Mesendoderm (in vitro differentiated cells): ENCODE results near the gene C1QB.

Experiments
- DNase-seq: peaks from one replicate; pipeline ENCODE4 v3.0.0; 2013
- H2AK5ac ChIP-seq: 2 replicates; pipeline ENCODE4 v1.6.1; 2013; ENCODE audit warnings: low read length, inconsistent platforms
- H2BK120ac ChIP-seq: 2 replicates; pipeline ENCODE4 v1.6.1; 2013; ENCODE audit warnings: low read depth, mild to moderate bottlenecking, low read length, moderate library complexity, mixed read lengths
- H2BK15ac ChIP-seq: replicated peaks from 2 replicates; pipeline ENCODE4 v1.6.1; 2013; ENCODE audit warnings: low read depth, mild to moderate bottlenecking, moderate library complexity
- H2BK5ac ChIP-seq: 2 replicates; pipeline ENCODE4 v1.6.1; 2013; ENCODE audit warnings: low read length, inconsistent platforms
- H3K18ac ChIP-seq: 2 replicates; pipeline ENCODE4 v1.6.1; 2013; ENCODE audit warnings: mild to moderate bottlenecking, low read length, mixed read lengths
- H3K23ac ChIP-seq: one replicate; pipeline ENCODE4 v1.6.1; 2013; ENCODE audit warnings: low read length
- H3K27ac ChIP-seq: 2 replicates; pipeline ENCODE4 v1.5.1; 2013; ENCODE audit warnings: low read depth, mild to moderate bottlenecking, inconsistent platforms, low read length, moderate library complexity
- H3K27me3 ChIP-seq: 2 replicates; pipeline ENCODE4 v1.6.1; 2013; ENCODE audit warnings: low read length, control low read depth, mild to moderate bottlenecking, inconsistent platforms; ENCODE audit not compliant: insufficient read depth, poor library complexity
- H3K36me3 ChIP-seq: 2 replicates; pipeline ENCODE4 v1.6.1; 2013; ENCODE audit warnings: low read length, inconsistent platforms; ENCODE audit not compliant: control insufficient read depth, insufficient read depth
- H3K4ac ChIP-seq: one replicate; pipeline ENCODE4 v1.6.1; 2013; ENCODE audit warnings: low read depth, mild to moderate bottlenecking, low read length, moderate library complexity
- H3K4me1 ChIP-seq: 2 replicates; pipeline ENCODE4 v1.6.1; 2013; ENCODE audit warnings: low read depth, low read length, inconsistent platforms; ENCODE audit not compliant: control insufficient read depth
- H3K4me2 ChIP-seq: 2 replicates; pipeline ENCODE4 v1.6.1; 2013; ENCODE audit warnings: low read length
- H3K4me3 ChIP-seq: 2 replicates; pipeline ENCODE4 v1.5.1; 2013; ENCODE audit warnings: mild to moderate bottlenecking, low read length
- H3K56ac ChIP-seq: one replicate; pipeline ENCODE4 v1.6.1; 2013; ENCODE audit warnings: low read length
- H3K79me1 ChIP-seq: 2 replicates; pipeline ENCODE4 v1.6.1; 2013; ENCODE audit warnings: low read length, inconsistent platforms
- H3K79me2 ChIP-seq: 2 replicates; pipeline ENCODE4 v1.6.1; 2013; ENCODE audit warnings: mild to moderate bottlenecking, low read length; ENCODE audit not compliant: control insufficient read depth, insufficient read depth
- H3K9ac ChIP-seq: 2 replicates; pipeline ENCODE4 v1.6.1; 2013; ENCODE audit warnings: low read length, inconsistent platforms
- H4K5ac ChIP-seq: one replicate; pipeline ENCODE4 v1.6.1; 2013; ENCODE audit warnings: low read length
- H4K8ac ChIP-seq: one replicate; pipeline ENCODE4 v1.6.1; 2013; ENCODE audit warnings: low read depth, mild to moderate bottlenecking, control low read depth, low read length, moderate library complexity
- WGBS: extraction: QIAGEN DNeasy Blood & Tissue Kit; methylation state at CpG from one replicate; pipeline ENCODE4 v1.1.7; 2013; ENCODE audit warnings: low lambda C conversion rate, missing lambda C conversion rate; ENCODE audit not compliant: insufficient coverage; ENCODE audit errors: extremely low coverage; 5-methylcytosine and 5-hydroxymethylcytosine counted together

C1QB gene

GRCh38 chr1:22641247-22641646, 11.8 kb upstream of the C1QB start:
- no CpG with 5 or more reads among the region's 8 CpGs for WGBS
- no peaks in the 10 kb centered on the region for H3K27me3 ChIP-seq
- H3K27ac ChIP-seq = no peak overlapping the region
- no peaks in the 10 kb centered on the region for H3K79me1 ChIP-seq
- no peak overlapping the region for H3K56ac ChIP-seq
- no peak overlapping the region for H4K5ac ChIP-seq
- no peak overlapping the region for H3K4ac ChIP-seq
- no peak overlapping the region for H3K9ac ChIP-seq
- H3K4me1 ChIP-seq = no peaks in the 10 kb centered on the region
- no peak overlapping the region for H3K23ac ChIP-seq
- H2BK15ac ChIP-seq = no peak overlapping the region
- no peaks in the 10 kb centered on the region for H3K36me3 ChIP-seq
- no peaks in the 10 kb centered on the region for H3K79me2 ChIP-seq
- no peak overlapping the region for H3K18ac ChIP-seq
- H3K4me3 ChIP-seq = no peak overlapping the region
- H3K4me2 ChIP-seq = no peak overlapping the region
- no peak for DNase-seq
- H2BK5ac ChIP-seq = no peak overlapping the region
- no peak overlapping the region for H2AK5ac ChIP-seq
- no peak overlapping the region for H4K8ac ChIP-seq
- H2BK120ac ChIP-seq = no peak overlapping the region

- no CpG with 5 or more reads among the region's 18 CpGs for WGBS
- H3K23ac ChIP-seq = no peak overlapping the region
- no peak overlapping the region for H2BK15ac ChIP-seq
- H4K5ac ChIP-seq = no peak overlapping the region
- no peak overlapping the region for H4K8ac ChIP-seq
- no peak overlapping the region for H3K56ac ChIP-seq
- no peaks in the 10 kb centered on the region for H3K4me1 ChIP-seq
- H2BK120ac ChIP-seq = no peak overlapping the region
- no peaks in the 10 kb centered on the region for H3K79me2 ChIP-seq
- H3K27me3 ChIP-seq = no peaks in the 10 kb centered on the region
- no peak overlapping the region for H3K4ac ChIP-seq
- no peaks in the 10 kb centered on the region for H3K36me3 ChIP-seq
- H2AK5ac ChIP-seq = no peak overlapping the region
- H3K9ac ChIP-seq = no peak overlapping the region
- H3K18ac ChIP-seq = no peak overlapping the region
- H3K27ac ChIP-seq = no peak overlapping the region
- no peak overlapping the region for H3K4me3 ChIP-seq
- no peak overlapping the region for H3K4me2 ChIP-seq
- peak; percentile 57 for DNase-seq
- no peak overlapping the region for H2BK5ac ChIP-seq
- H3K79me1 ChIP-seq = no peaks in the 10 kb centered on the region
Measured at GRCh38 chr1:22641906-22642636, 11.0 kb upstream of the C1QB start.

- Histone ChIP-seq H3K18ac (no peak within 1 kb of the TSS), H4K5ac (no peak within 1 kb of the TSS), H3K4me3 (no peak within 1 kb of the TSS), H2BK5ac (no peak within 1 kb of the TSS), H3K79me1 (no peaks in the 10 kb centered on the region), H2BK120ac (no peak within 1 kb of the TSS), H3K36me3 (no peaks in the 10 kb centered on the region), H2BK15ac (no peak within 1 kb of the TSS), H3K56ac (no peak within 1 kb of the TSS), H3K4ac (no peak within 1 kb of the TSS), H3K9ac (no peak within 1 kb of the TSS), H2AK5ac (no peak within 1 kb of the TSS), H3K4me1 (no peaks in the 10 kb centered on the region), H3K27me3 (no peaks in the 10 kb centered on the region), H3K4me2 (no peak within 1 kb of the TSS), H4K8ac (no peak within 1 kb of the TSS), H3K79me2 (no peaks in the 10 kb centered on the region), H3K23ac (no peak within 1 kb of the TSS), H3K27ac (no peak within 1 kb of the TSS)
- no peak for DNase-seq
- WGBS = no CpG with 5 or more reads among the region's 8 CpGs
Measured at GRCh38 chr1:22643381-22643780, 9.7 kb upstream of the C1QB start, which contains the start of gene C1QC. C1QC (plus strand) TSS chr1:22643633; CDS start chr1:22644024, 391 bp downstream.

GRCh38 chr1:22643928-22644327, 9.1 kb upstream of the C1QB start:
- no peak overlapping the region for H3K4me2 ChIP-seq
- no peak overlapping the region for H3K23ac ChIP-seq
- H3K79me2 ChIP-seq = no peaks in the 10 kb centered on the region
- no peaks in the 10 kb centered on the region for H3K27me3 ChIP-seq
- no CpG with 5 or more reads among the region's 12 CpGs for whole genome bisulfite sequencing
- DNase-seq = no peak
- no peak overlapping the region for H2BK15ac ChIP-seq
- H3K79me1 ChIP-seq = no peaks in the 10 kb centered on the region
- H2BK120ac ChIP-seq = no peak overlapping the region
- H3K18ac ChIP-seq = no peak overlapping the region
- no peak overlapping the region for H2AK5ac ChIP-seq
- no peak overlapping the region for H3K4ac ChIP-seq
- H3K9ac ChIP-seq = no peak overlapping the region
- no peak overlapping the region for H4K5ac ChIP-seq
- H3K4me3 ChIP-seq = no peak overlapping the region
- no peak overlapping the region for H4K8ac ChIP-seq
- H3K56ac ChIP-seq = no peak overlapping the region
- no peaks in the 10 kb centered on the region for H3K4me1 ChIP-seq
- no peak overlapping the region for H3K27ac ChIP-seq
- no peaks in the 10 kb centered on the region for H3K36me3 ChIP-seq
- H2BK5ac ChIP-seq = no peak overlapping the region

- Histone ChIP-seq H3K9ac (no peak overlapping the region), H3K79me2 (no peaks in the 10 kb centered on the region), H2BK15ac (no peak overlapping the region), H3K27me3 (no peaks in the 10 kb centered on the region), H3K4me1 (no peaks in the 10 kb centered on the region), H3K79me1 (no peaks in the 10 kb centered on the region), H3K23ac (no peak overlapping the region), H3K56ac (no peak overlapping the region), H3K18ac (no peak overlapping the region), H3K36me3 (no peaks in the 10 kb centered on the region), H2BK5ac (no peak overlapping the region), H2AK5ac (no peak overlapping the region), H4K5ac (no peak overlapping the region), H4K8ac (no peak overlapping the region), H3K4me3 (no peak overlapping the region), H3K4me2 (no peak overlapping the region), H3K4ac (no peak overlapping the region), H3K27ac (no peak overlapping the region), H2BK120ac (no peak overlapping the region)
- no peak for DNase-seq
- WGBS = no CpG with 5 or more reads among the region's 7 CpGs
Measured at GRCh38 chr1:22645931-22646330, 7.1 kb upstream of the C1QB start.

GRCh38 chr1:22646384-22646783, 6.7 kb upstream of the C1QB start:
- DNase-seq = no peak
- H3K9ac ChIP-seq = no peak overlapping the region
- no peak overlapping the region for H3K4me3 ChIP-seq
- WGBS = no CpG with 5 or more reads among the region's 1 CpG
- H3K23ac ChIP-seq = no peak overlapping the region
- H3K4me1 ChIP-seq = no peaks in the 10 kb centered on the region
- no peak overlapping the region for H2BK15ac ChIP-seq
- H4K8ac ChIP-seq = no peak overlapping the region
- H3K27me3 ChIP-seq = no peaks in the 10 kb centered on the region
- no peak overlapping the region for H3K56ac ChIP-seq
- H3K36me3 ChIP-seq = no peaks in the 10 kb centered on the region
- no peak overlapping the region for H3K4ac ChIP-seq
- no peaks in the 10 kb centered on the region for H3K79me2 ChIP-seq
- H3K79me1 ChIP-seq = no peaks in the 10 kb centered on the region
- H3K27ac ChIP-seq = no peak overlapping the region
- H4K5ac ChIP-seq = no peak overlapping the region
- H3K18ac ChIP-seq = no peak overlapping the region
- H2AK5ac ChIP-seq = no peak overlapping the region
- H2BK5ac ChIP-seq = no peak overlapping the region
- no peak overlapping the region for H3K4me2 ChIP-seq
- H2BK120ac ChIP-seq = no peak overlapping the region
